IMR-90 (cell line): ENCODE data around the gene PPP3CA. TPM values are rescaled to one million over a fixed set of nuclear protein-coding genes. Genes with fewer than 3 reads are reported as not detected.

ENCODE experiments used
- ATAC-seq: fragments of 200-7000 bp; cut with Tn5 transposase; 2 replicates; pipeline ENCODE4 v1.9.1; 2020; ENCODE audit warnings: low read depth, mild to moderate bottlenecking, moderate library complexity
- BruUV-seq: library from RNA; stranded (reverse); fragments of 400-500 nt; replicated peaks from 2 replicates; lab custom pipeline; 2021; lab: Mats Ljungman, UMichigan
- CTCF ChIA-PET: fragments of 300-600 bp; formaldehyde crosslinking; extraction: SDS; loops from one replicate; lab custom pipeline; 2021; ENCODE audit warnings: antibody characterized with exemption; lab: Yijun Ruan, JAX
- POLR2A ChIA-PET: fragments of 300-600 bp; sonication (Branson Sonifier 250); formaldehyde crosslinking; loops from one replicate; lab custom pipeline; 2022; ENCODE audit warnings: antibody characterized with exemption; ENCODE audit not compliant: unreplicated experiment; lab: Charles Lee
- DNase-seq: peaks from one replicate; pipeline ENCODE4 v3.0.0; 2013
- H2AFZ ChIP-seq: replicated peaks from 2 replicates; pipeline ENCODE3; 2013; ENCODE audit warnings: low read length, mild to moderate bottlenecking; ENCODE audit not compliant: poor library complexity
- H2AK5ac ChIP-seq: 2 replicates; pipeline ENCODE4 v1.6.1; 2013; ENCODE audit warnings: low read depth, low read length, inconsistent platforms
- H2AK9ac ChIP-seq: replicated peaks from 2 replicates; pipeline ENCODE3; 2013; ENCODE audit warnings: mild to moderate bottlenecking, low read depth, low read length, moderate library complexity; ENCODE audit not compliant: poor library complexity
- H2BK120ac ChIP-seq: 2 replicates; pipeline ENCODE4 v1.6.1; 2013; ENCODE audit warnings: low read depth, low read length, inconsistent platforms
- H2BK15ac ChIP-seq: 3 replicates; pipeline ENCODE4 v1.6.1; 2013; ENCODE audit warnings: low read depth, low read length, inconsistent platforms
- H2BK20ac ChIP-seq: 2 replicates; pipeline ENCODE4 v1.6.1; 2013; ENCODE audit warnings: low read depth, mild to moderate bottlenecking, inconsistent platforms, low read length, moderate library complexity
- H2BK5ac ChIP-seq: 2 replicates; pipeline ENCODE4 v1.6.1; 2013; ENCODE audit warnings: mild to moderate bottlenecking, low read depth, low read length, inconsistent platforms; ENCODE audit not compliant: poor library complexity, severe bottlenecking
- H3K14ac ChIP-seq: replicated peaks from 2 replicates; pipeline ENCODE4 v1.6.1; 2013; ENCODE audit warnings: low read depth, low read length, inconsistent platforms
- H3K18ac ChIP-seq: 2 replicates; pipeline ENCODE4 v1.6.1; 2013; ENCODE audit warnings: low read depth, low read length, control low read depth
- H3K23ac ChIP-seq: 2 replicates; pipeline ENCODE4 v1.6.1; 2013; ENCODE audit warnings: low read depth, low read length, inconsistent platforms
- H3K27ac ChIP-seq: 2 replicates; pipeline ENCODE4 v1.5.1; 2013; ENCODE audit warnings: mild to moderate bottlenecking, control low read depth, low read length; ENCODE audit not compliant: insufficient read depth
- H3K27me3 ChIP-seq: 2 replicates; pipeline ENCODE4 v1.6.1; 2013; ENCODE audit warnings: low read length; ENCODE audit not compliant: control insufficient read depth, insufficient read depth
- H3K36me3 ChIP-seq: 2 replicates; pipeline ENCODE4 v1.6.1; 2013; ENCODE audit warnings: low read length, mixed read lengths; ENCODE audit not compliant: control insufficient read depth, insufficient read depth
- H3K4ac ChIP-seq: 2 replicates; pipeline ENCODE4 v1.6.1; 2013; ENCODE audit warnings: low read depth, low read length, inconsistent platforms
- H3K4me1 ChIP-seq: 2 replicates; pipeline ENCODE4 v1.6.1; 2013; ENCODE audit warnings: low read length, mixed read lengths; ENCODE audit not compliant: control insufficient read depth, insufficient read depth
- H3K4me2 ChIP-seq: 2 replicates; pipeline ENCODE4 v1.6.1; 2013; ENCODE audit warnings: low read depth, mild to moderate bottlenecking, control low read depth, low read length, moderate library complexity
- H3K4me3 ChIP-seq: 2 replicates; pipeline ENCODE4 v1.5.1; 2013; ENCODE audit warnings: low read depth, mild to moderate bottlenecking, control low read depth, low read length, moderate library complexity; ENCODE audit not compliant: insufficient read depth
- H3K56ac ChIP-seq: 2 replicates; pipeline ENCODE4 v1.6.1; 2013; ENCODE audit warnings: low read length, inconsistent platforms; ENCODE audit not compliant: insufficient read depth; ENCODE audit errors: extremely low read depth
- H3K79me1 ChIP-seq, 2 experiments: 2 replicates each; pipeline ENCODE4 v1.6.1; 2013; ENCODE audit warnings: low read length in 2 of 2, inconsistent platforms in 1 of 2, low read depth in 1 of 2
- H3K9ac ChIP-seq: 2 replicates; pipeline ENCODE4 v1.6.1; 2013; ENCODE audit warnings: low read depth, low read length, control low read depth
- H3K9me1 ChIP-seq: 2 replicates; pipeline ENCODE4 v1.6.1; 2013; ENCODE audit warnings: low read length, inconsistent platforms; ENCODE audit not compliant: insufficient read depth
- H3K9me3 ChIP-seq: 2 replicates; pipeline ENCODE4 v1.6.1; 2013; ENCODE audit warnings: low read length; ENCODE audit not compliant: control insufficient read depth, insufficient read depth
- H4K20me1 ChIP-seq: 2 replicates; pipeline ENCODE4 v1.6.1; 2013; ENCODE audit warnings: low read length, inconsistent platforms; ENCODE audit not compliant: insufficient read depth
- H4K5ac ChIP-seq: 2 replicates; pipeline ENCODE4 v1.6.1; 2013; ENCODE audit warnings: mild to moderate bottlenecking, low read depth, low read length, control low read depth
- H4K8ac ChIP-seq, 2 experiments: 2 replicates each; pipeline ENCODE4 v1.6.1; 2013; ENCODE audit warnings: low read depth in 2 of 2, low read length in 2 of 2, control low read depth in 1 of 2, inconsistent platforms in 1 of 2
- H4K91ac ChIP-seq: 2 replicates; pipeline ENCODE4 v1.6.1; 2013; ENCODE audit warnings: low read depth, low read length, inconsistent platforms; ENCODE audit not compliant: insufficient read depth
- BHLHE40 ChIP-seq: fragments of 150-350 bp; IDR thresholded peaks from 2 replicates; pipeline ENCODE4 v1.6.1; 2016; ENCODE audit warnings: mild to moderate bottlenecking, low read depth, low read length
- CEBPB ChIP-seq: IDR thresholded peaks from 2 replicates; pipeline ENCODE4 v1.6.1; 2012; ENCODE audit warnings: low read depth, low read length, improper control_type of control experiment
- CHD1 ChIP-seq: IDR thresholded peaks from 2 replicates; pipeline ENCODE4 v1.6.1; 2012; ENCODE audit warnings: low read depth, low read length, improper control_type of control experiment
- ELK1 ChIP-seq: fragments of 150-350 bp; IDR thresholded peaks from 2 replicates; pipeline ENCODE4 v1.6.1; 2016; ENCODE audit warnings: low read depth, mild to moderate bottlenecking, low read length, moderate library complexity, borderline replicate concordance
- FOS ChIP-seq: fragments of 150-350 bp; IDR thresholded peaks from 2 replicates; pipeline ENCODE4 v1.6.1; 2016; ENCODE audit warnings: low read depth, low read length
- MAFK ChIP-seq: IDR thresholded peaks from 2 replicates; pipeline ENCODE4 v1.6.1; 2012; ENCODE audit warnings: low read depth, low read length, improper control_type of control experiment
- MAZ ChIP-seq: IDR thresholded peaks from 2 replicates; pipeline ENCODE4 v1.6.1; 2012; ENCODE audit warnings: low read depth, mild to moderate bottlenecking, low read length, improper control_type of control experiment, moderate library complexity, borderline replicate concordance
- MXI1 ChIP-seq: IDR thresholded peaks from 2 replicates; pipeline ENCODE4 v1.6.1; 2012; ENCODE audit warnings: low read depth, mild to moderate bottlenecking, low read length, moderate library complexity, borderline replicate concordance
- NFE2L2 ChIP-seq: fragments of 150-350 bp; IDR thresholded peaks from 2 replicates; pipeline ENCODE4 v1.6.1; 2016; ENCODE audit warnings: low read depth, mild to moderate bottlenecking, low read length
- POLR2A ChIP-seq: IDR thresholded peaks from 2 replicates; pipeline ENCODE4 v1.6.1; 2012; ENCODE audit warnings: mild to moderate bottlenecking, low read depth, low read length
- RAD21 ChIP-seq: IDR thresholded peaks from 2 replicates; pipeline ENCODE4 v1.6.1; 2012; ENCODE audit warnings: low read length, improper control_type of control experiment
- RCOR1 ChIP-seq: IDR thresholded peaks from 2 replicates; pipeline ENCODE4 v1.6.1; 2012; ENCODE audit warnings: mild to moderate bottlenecking, low read length, improper control_type of control experiment; ENCODE audit not compliant: insufficient replicate concordance
- RFX5 ChIP-seq: IDR thresholded peaks from 2 replicates; pipeline ENCODE4 v1.8.0; 2012; ENCODE audit warnings: low read depth, mild to moderate bottlenecking, low read length, moderate library complexity
- SMC3 ChIP-seq: fragments of 150-350 bp; IDR thresholded peaks from 2 replicates; pipeline ENCODE4 v1.6.1; 2016; ENCODE audit warnings: low read depth, mild to moderate bottlenecking, antibody characterized with exemption, low read length, moderate library complexity
- USF2 ChIP-seq: fragments of 150-350 bp; IDR thresholded peaks from 2 replicates; pipeline ENCODE4 v1.6.1; 2017; ENCODE audit warnings: mild to moderate bottlenecking, antibody characterized with exemption, low read length, low read depth
- WGBS, 2 experiments: methylation state at CpG; one replicate each; pipeline versions ENCODE4 v1.1.5 to v1.1.7; 2013; ENCODE audit warnings: missing lambda C conversion rate in 2 of 2; ENCODE audit not compliant: insufficient read length in 1 of 2; ENCODE audit errors: extremely low coverage in 2 of 2; 5-methylcytosine and 5-hydroxymethylcytosine counted together
- dilution Hi-C: fragments of 300-500 bp; cut with HindIII; formaldehyde crosslinking; loops from one replicate; pipeline ENCODE4 v1.14.3; 2018; ENCODE audit warnings: low sequenced_read_pairs; ENCODE audit not compliant: unreplicated experiment
- in situ Hi-C: fragments of 300-500 bp; cut with MboI; formaldehyde crosslinking; loops from 3 replicates; pipeline ENCODE4 v1.14.3; 2019; ENCODE audit warnings: low sequenced_read_pairs, inconsistent platforms, mixed read lengths
- intact Hi-C: fragments of 100-400 bp; cut with micrococcal nuclease; formaldehyde crosslinking; loops from 2 replicates; pipeline ENCODE4 v1.10.0; 2022
- polyA plus RNA-seq, 3 experiments: library from polyadenylated mRNA; depleted of rRNA; stranded (reverse); fragments of >200 nt; gene quantifications; 2 replicates each; pipeline ENCODE4 v1.2.3, GENCODE V29; 2012; ENCODE audit warnings: low replicate concordance in 1 of 3
- total RNA-seq: library from RNA; depleted of rRNA; stranded (reverse); fragments of >200 nt; gene quantifications from 2 replicates; pipeline ENCODE4 v1.2.3, GENCODE V29; 2012
- TF ChIP-seq, protein P1 (sequence below): conservative IDR thresholded peaks from 2 replicates; pipeline ENCODE4 v1.5.1; 2012; ENCODE audit warnings: mild to moderate bottlenecking, low read depth, low read length, improper control_type of control experiment

The PPP3CA gene
- total and polyA plus RNA-seq, 2 of the 4 experiments (the other 2 are of a cell fraction): 14.5 to 48.6 TPM

GRCh38 chr4:101050837-101051205, 296.5 kb downstream of the PPP3CA start:
- Histone ChIP-seq H2BK5ac (no peak overlapping the region), H4K5ac (no peak overlapping the region), H4K8ac (no peak overlapping the region), H3K4ac (no peak overlapping the region), H3K23ac (no peak overlapping the region), H2BK120ac (no peak overlapping the region), H3K27me3 (no peaks in the 10 kb centered on the region), H3K9ac (no peak overlapping the region), H3K9me3 (no peaks in the 10 kb centered on the region), H2BK15ac (no peak overlapping the region), H3K36me3 (no peaks in the 10 kb centered on the region), H2AFZ (no peak overlapping the region), H3K27ac (no peak overlapping the region), H2AK9ac (no peak overlapping the region), H2AK5ac (no peak overlapping the region), H2BK20ac (no peak overlapping the region), H4K91ac (no peak overlapping the region), H3K14ac (no peak overlapping the region), H3K56ac (no peak overlapping the region), H3K4me2 (no peak overlapping the region), H3K4me1 (no peaks in the 10 kb centered on the region), H3K4me3 (no peak overlapping the region), H3K79me1 (no peaks in the 10 kb centered on the region), H4K20me1 (no peaks in the 10 kb centered on the region), H3K9me1 (no peaks in the 10 kb centered on the region), H3K18ac (no peak overlapping the region)
- no TSS peak for BruUV-seq
- in situ Hi-C loops: no loop called here
- POLR2A ChIA-PET: no interaction called here
- CTCF ChIA-PET: no interaction called here
- dilution Hi-C loops: no loop called here
- TF ChIP-seq RAD21 (no peak), MAFK (no peak), POLR2A (no peak), SMC3 (no peak), MAZ (no peak), CHD1 (no peak), MXI1 (no peak), FOS (no peak), RCOR1 (no peak), USF2 (no peak), BHLHE40 (no peak), RFX5 (no peak), NFE2L2 (no peak), CEBPB (no peak), ELK1 (no peak)
- TF ChIP-seq, protein P1, sequence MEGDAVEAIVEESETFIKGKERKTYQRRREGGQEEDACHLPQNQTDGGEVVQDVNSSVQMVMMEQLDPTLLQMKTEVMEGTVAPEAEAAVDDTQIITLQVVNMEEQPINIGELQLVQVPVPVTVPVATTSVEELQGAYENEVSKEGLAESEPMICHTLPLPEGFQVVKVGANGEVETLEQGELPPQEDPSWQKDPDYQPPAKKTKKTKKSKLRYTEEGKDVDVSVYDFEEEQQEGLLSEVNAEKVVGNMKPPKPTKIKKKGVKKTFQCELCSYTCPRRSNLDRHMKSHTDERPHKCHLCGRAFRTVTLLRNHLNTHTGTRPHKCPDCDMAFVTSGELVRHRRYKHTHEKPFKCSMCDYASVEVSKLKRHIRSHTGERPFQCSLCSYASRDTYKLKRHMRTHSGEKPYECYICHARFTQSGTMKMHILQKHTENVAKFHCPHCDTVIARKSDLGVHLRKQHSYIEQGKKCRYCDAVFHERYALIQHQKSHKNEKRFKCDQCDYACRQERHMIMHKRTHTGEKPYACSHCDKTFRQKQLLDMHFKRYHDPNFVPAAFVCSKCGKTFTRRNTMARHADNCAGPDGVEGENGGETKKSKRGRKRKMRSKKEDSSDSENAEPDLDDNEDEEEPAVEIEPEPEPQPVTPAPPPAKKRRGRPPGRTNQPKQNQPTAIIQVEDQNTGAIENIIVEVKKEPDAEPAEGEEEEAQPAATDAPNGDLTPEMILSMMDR: no peak
- DNase-seq: no peak
- ATAC-seq: no peak
- intact Hi-C loops: no loop called here
- WGBS, 2 experiments: no CpG with 5 or more reads among the region's 2 CpGs
